Lung microvascular endothelial cell (primary cell): Measurements from ENCODE around the gene TMX1. TPM values are rescaled to one million over a fixed set of nuclear protein-coding genes. Genes with fewer than 3 reads are reported as not detected.

Experiments
- DNase-seq, 2 donors: peaks; one replicate each; pipeline versions ENCODE4 v3.0.0 to v3.0.0-alpha.2; 2010; ENCODE audit warnings: low read depth in 2 of 2
- total RNA-seq: library from RNA; depleted of rRNA; stranded (reverse); fragments of >200 nt; gene quantifications from 2 replicates; pipeline ENCODE4 v1.2.1, GENCODE V29; 2014

The TMX1 gene
- total RNA-seq, 1 donor from 2014 or later: 40.5 TPM

GRCh38 chr14:51293149-51293911, 53.3 kb downstream of the TMX1 start:
- DNase-seq: peak; percentile 30 to 73

DNA sequence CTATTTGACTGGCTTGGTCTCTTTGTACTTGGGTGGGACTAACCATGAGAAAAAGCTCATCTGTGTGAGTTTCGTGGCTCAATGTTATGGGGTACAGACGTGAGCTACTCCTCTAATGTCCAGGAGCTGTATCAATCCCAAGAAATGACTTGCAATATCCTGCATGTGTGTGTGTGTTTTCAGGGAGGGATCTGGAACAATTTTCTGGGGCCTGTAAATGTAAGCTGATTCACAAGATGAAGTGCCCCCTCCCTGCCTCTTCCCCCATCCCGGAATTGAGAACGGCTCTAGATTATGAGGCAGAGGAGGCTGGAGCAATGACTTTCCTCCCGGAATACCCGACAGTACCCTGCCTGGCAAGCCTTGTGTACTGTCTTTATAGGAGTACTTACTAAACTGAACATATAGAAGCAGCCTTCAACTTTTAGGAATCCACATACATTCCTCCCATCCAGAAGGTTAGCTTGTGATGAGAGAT, 53.9 kb downstream of the TMX1 start:
- DNase-seq: no peak

DNA sequence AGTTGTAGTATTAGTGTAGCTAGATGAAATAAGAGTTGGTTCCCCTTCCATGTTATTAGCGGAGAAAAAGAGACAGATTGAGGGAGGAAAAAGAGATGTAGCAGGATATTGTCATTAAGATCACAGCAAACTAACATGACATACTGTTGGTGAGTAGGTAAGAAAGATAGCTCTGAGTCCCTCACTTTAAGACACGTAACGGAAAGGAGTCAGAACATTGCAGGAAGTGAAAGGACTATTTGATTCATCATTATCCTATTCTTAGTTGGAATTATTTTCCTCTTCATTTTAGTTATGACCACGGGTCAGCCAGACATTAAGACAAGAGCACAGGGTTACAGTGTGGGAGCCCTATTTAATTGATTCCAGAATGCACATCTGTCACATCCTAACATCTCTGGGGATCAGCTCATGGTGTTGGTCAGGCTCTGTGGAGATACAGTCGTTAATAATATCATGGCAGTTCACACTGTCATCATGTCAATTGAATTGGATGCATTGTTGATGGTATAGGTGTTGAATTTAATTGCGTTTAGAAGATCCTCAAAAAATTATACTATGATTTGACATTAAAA, 55.0 kb downstream of the TMX1 start:
- DNase-seq: peak in 1 of 2 donors; percentile 60

- DNase-seq: no peak
Measured at GRCh38 chr14:51295646-51296263, 55.7 kb downstream of the TMX1 start.

GRCh38 chr14:51297066-51297465, 57.0 kb downstream of the TMX1 start:
- DNase-seq: no peak

- peak in 1 of 2 donors; percentile 59 for DNase-seq
Measured at GRCh38 chr14:51298895-51299294, 58.8 kb downstream of the TMX1 start.

DNA sequence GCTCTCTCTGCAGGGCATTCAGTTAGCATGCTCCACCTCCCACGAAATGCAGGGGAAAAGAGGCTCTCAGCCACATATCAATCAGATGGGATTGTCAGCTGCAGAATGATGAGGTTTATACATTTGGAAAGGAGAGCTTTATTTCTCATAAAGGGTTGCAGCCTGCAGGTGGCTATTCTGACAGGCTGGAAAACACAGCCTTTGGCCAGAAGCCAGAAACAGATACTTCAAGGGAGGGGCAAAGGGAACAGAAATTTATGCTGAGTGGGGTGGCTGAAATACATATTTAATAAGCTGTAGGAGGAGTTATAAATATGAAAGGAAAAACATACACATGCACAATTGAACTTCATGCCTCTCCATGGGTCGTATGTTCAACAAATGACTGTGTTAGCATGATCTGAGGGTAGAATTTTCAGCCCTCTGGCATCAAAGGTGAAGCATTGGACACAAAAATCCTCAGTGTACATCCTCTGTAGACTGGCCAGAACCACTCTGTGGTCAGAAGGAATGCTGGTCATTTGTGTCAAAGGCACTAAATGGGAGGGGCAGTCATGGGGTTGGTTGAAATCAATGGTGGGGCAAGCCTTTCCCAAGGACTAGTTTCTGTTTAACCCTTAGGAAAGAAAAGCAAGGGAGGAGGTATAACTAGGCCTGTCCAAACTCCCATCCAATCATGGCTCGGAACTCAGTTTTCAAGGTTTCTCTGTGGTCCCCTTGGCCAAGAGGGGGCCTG, 62.4 kb downstream of the TMX1 start:
- peak in 1 of 2 donors; percentile 20 for DNase-seq

DNA sequence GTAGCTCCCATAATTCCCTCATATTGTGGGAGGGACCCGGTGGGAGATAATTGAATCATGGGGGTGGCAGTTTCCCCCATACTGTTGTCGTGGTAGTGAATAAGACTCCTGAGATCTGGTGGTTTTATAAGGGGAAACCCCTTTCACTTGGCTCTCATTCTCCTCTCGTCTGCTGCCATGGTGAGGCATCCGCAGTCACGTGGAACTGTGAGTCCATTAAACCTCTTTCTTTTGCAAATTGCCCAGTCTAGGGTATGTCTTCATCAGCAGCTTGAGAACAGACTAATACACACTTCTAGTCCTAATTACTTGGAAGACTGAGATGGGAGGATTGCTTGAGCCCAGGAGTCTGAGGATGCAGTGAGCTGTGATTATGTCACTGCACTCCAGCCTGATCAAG, 64.4 kb downstream of the TMX1 start:
- peak in 1 of 2 donors; percentile 50 for DNase-seq

DNA sequence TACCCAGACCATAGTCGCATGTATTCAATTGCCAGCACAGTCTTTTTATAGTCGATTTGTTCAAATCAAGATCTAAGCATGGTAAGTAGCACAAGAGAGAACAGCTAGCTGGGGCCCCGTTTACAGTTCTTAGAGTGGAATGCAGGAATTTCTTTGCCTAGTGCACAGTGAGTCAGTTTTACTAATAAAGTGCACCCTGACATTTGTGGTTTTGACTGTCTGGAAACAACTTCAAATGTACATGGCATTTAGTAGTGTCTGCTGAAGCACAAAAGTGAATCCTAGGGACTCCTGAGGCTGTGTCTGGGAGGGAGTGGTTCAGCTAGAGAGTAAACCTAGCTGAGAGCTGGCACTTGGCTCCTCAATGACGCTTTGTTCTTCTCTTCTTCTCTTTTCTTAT, 64.9 kb downstream of the TMX1 start:
- DNase-seq: peak in 1 of 2 donors; percentile 83

- DNase-seq: no peak
Measured at GRCh38 chr14:51305751-51306150, 65.7 kb downstream of the TMX1 start.

Other genes starting within 250 kb of the TMX1 start
- under 0.01 TPM in 1 of 2 replicates, not detected in the other for gene TRIM9, start 145.1 kb upstream of the TMX1 start, total RNA-seq